ENCODE results near the gene BICRA. TPM values are rescaled to one million over a fixed set of nuclear protein-coding genes. Genes with fewer than 3 reads are reported as not detected.

Gene BICRA
- polyA plus RNA-seq, 1 of the 3 experiments (the other 2 are of a cell fraction): 1.4 TPM

- Histone ChIP-seq H3K36me3 (replicated peaks in 1 of 2; ENCODE audit: control insufficient read depth in 1 of 2, insufficient read depth in 2 of 2, low read length in 1 of 2) (peaks cover 16 to 19% of the 10 kb centered on the region in 2 experiments), H3K9me2 (no peaks in the 10 kb centered on the region), H3K27ac (ENCODE audit: low read depth in 2 of 2, low read length in 1 of 2) (no peak overlapping the region), H3K79me2 (ENCODE audit: insufficient read depth) (no peaks in the 10 kb centered on the region), H3K4me1 (ENCODE audit: control insufficient read depth in 1 of 2, insufficient read depth in 2 of 2, low read depth in 1 of 2, low read length in 1 of 2) (no peaks in the 10 kb centered on the region; a peak in 1 of 4 replicates), H3K4me2 (no peak overlapping the region), H2AFZ (ENCODE audit: low read depth) (no peak overlapping the region), H3F3A (replicated peaks; ENCODE audit: insufficient read depth) (peaks cover 5% of the 10 kb centered on the region), H3K27me3 (ENCODE audit: insufficient read depth) (no peaks in the 10 kb centered on the region), H4K20me1 (ENCODE audit: insufficient read depth) (0 out of 2 replicates have a peak, but pooled peaks cover 6% of the 10 kb centered on the region), H3K9me3 (no peaks in the 10 kb centered on the region), H3K9ac (no peak overlapping the region), H3K4me3 (ENCODE audit: low read depth in 2 of 2, low read length in 1 of 2) (no peak overlapping the region; a peak in 1 of 4 replicates)
- DNase-seq: no peak
- TF ChIP-seq POLR2AphosphoS5 (IDR thresholded peaks at IDR 0.05; ENCODE audit: low read depth, low read length): no peak
- TF ChIP-seq RAD21 (IDR thresholded peaks at IDR 0.05; ENCODE audit: low read length): no peak
- TF ChIP-seq MEF2A (IDR thresholded peaks at IDR 0.05; ENCODE audit: borderline replicate concordance, low read depth): no peak
- TF ChIP-seq, protein P1, sequence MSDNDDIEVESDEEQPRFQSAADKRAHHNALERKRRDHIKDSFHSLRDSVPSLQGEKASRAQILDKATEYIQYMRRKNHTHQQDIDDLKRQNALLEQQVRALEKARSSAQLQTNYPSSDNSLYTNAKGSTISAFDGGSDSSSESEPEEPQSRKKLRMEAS (IDR thresholded peaks at IDR 0.05; ENCODE audit: low read depth): no peak
- TF ChIP-seq, protein P2, sequence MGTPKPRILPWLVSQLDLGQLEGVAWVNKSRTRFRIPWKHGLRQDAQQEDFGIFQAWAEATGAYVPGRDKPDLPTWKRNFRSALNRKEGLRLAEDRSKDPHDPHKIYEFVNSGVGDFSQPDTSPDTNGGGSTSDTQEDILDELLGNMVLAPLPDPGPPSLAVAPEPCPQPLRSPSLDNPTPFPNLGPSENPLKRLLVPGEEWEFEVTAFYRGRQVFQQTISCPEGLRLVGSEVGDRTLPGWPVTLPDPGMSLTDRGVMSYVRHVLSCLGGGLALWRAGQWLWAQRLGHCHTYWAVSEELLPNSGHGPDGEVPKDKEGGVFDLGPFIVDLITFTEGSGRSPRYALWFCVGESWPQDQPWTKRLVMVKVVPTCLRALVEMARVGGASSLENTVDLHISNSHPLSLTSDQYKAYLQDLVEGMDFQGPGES (IDR thresholded peaks at IDR 0.05; ENCODE audit: low read depth, low read length): no peak
- no peak for TF ChIP-seq RCOR1 (IDR thresholded peaks at IDR 0.05; ENCODE audit: low read length)
- TF ChIP-seq USF2 (IDR thresholded peaks at IDR 0.05; ENCODE audit: borderline replicate concordance, low read depth, low read length): no peak
- no peak for TF ChIP-seq EP300 (IDR thresholded peaks at IDR 0.05; ENCODE audit: borderline replicate concordance in 1 of 2, low read depth in 1 of 2, low read length in 1 of 2)
- TF ChIP-seq FOSL2 (IDR thresholded peaks at IDR 0.05; ENCODE audit: borderline replicate concordance, low read depth): no peak
- no peak for TF ChIP-seq ELF1 (IDR thresholded peaks at IDR 0.05)
- no peak for TF ChIP-seq REST (IDR thresholded peaks at IDR 0.05; ENCODE audit: low read depth, low read length)
- no peak for TF ChIP-seq FOXM1 (IDR thresholded peaks at IDR 0.05; ENCODE audit: low read depth)
- no peak for TF ChIP-seq TAF1 (IDR thresholded peaks at IDR 0.05; ENCODE audit: borderline replicate concordance, low read depth, low read length)
- ChIA-PET CTCF (interaction anchor here (0.6 to 23.1 kb wide), 67 partner anchors 9 to 423 kb away, joined by 3 to 475 read pairs (median 4); partner anchors contain the start of genes EHD2, KPTN, NAPA and NOP53), POLR2A (no interaction called here)
- WGBS (ENCODE audit: low lambda C conversion rate): 85% methylated on average over 39 of the region's 46 CpGs
These were observed 89.9 kb downstream of the BICRA start for GRCh38 chr19:47698631-47699359.

All from SK-N-SH (cell line).